GM20431 (cell line): ENCODE results near the gene FAM184B.
"Not testable (repeated sequence)": the region's sequence is repeated elsewhere in the genome, so short reads cannot be mapped to it uniquely, and the experiment has no call there.

Experiments used
- in situ Hi-C: fragments of 300-500 bp; cut with MseI, MboI; formaldehyde crosslinking; loops from one replicate; pipeline ENCODE4 v1.15.0; 2020; ENCODE audit warnings: low sequenced_read_pairs; ENCODE audit not compliant: unreplicated experiment

Gene FAM184B

GRCh38 chr4:17722356-17722700, 59.1 kb downstream of the FAM184B start:
- in situ Hi-C loops = no loop called here

- in situ Hi-C loops = no loop called here
These were observed 59.7 kb downstream of the FAM184B start for GRCh38 chr4:17721496-17722355.

GRCh38 chr4:17719106-17719505, 62.3 kb downstream of the FAM184B start:
- in situ Hi-C loops = no loop called here

- in situ Hi-C loops = no loop called here
These were observed 63.0 kb downstream of the FAM184B start for GRCh38 chr4:17718471-17718870.

GRCh38 chr4:17717301-17717700, 64.1 kb downstream of the FAM184B start:
- in situ Hi-C loops = no loop called here

GRCh38 chr4:17715511-17715910, 65.9 kb downstream of the FAM184B start:
- in situ Hi-C loops = no loop called here

- in situ Hi-C loops = no loop called here
These were observed 67.6 kb downstream of the FAM184B start for GRCh38 chr4:17713779-17714178.

- in situ Hi-C loops = no loop called here
These were observed 69.3 kb downstream of the FAM184B start for GRCh38 chr4:17712166-17712565.

GRCh38 chr4:17711206-17711605, 70.2 kb downstream of the FAM184B start:
- in situ Hi-C loops = not testable (repeated sequence)

GRCh38 chr4:17709763-17710068, 71.7 kb downstream of the FAM184B start:
- in situ Hi-C loops = no loop called here

- in situ Hi-C loops = no loop called here
These were observed 72.2 kb downstream of the FAM184B start for GRCh38 chr4:17708992-17709762.

GRCh38 chr4:17707671-17708070, 73.8 kb downstream of the FAM184B start:
- in situ Hi-C loops = no loop called here

- in situ Hi-C loops = no loop called here
These were observed 76.3 kb downstream of the FAM184B start for GRCh38 chr4:17705107-17705506.

GRCh38 chr4:17704020-17704650, 77.3 kb downstream of the FAM184B start:
- in situ Hi-C loops = no loop called here

GRCh38 chr4:17702641-17703040, 78.8 kb downstream of the FAM184B start:
- in situ Hi-C loops = no loop called here

GRCh38 chr4:17701882-17702281, 79.5 kb downstream of the FAM184B start:
- in situ Hi-C loops = no loop called here

- in situ Hi-C loops = no loop called here
These were observed 80.1 kb downstream of the FAM184B start for GRCh38 chr4:17701138-17701839.

- in situ Hi-C loops = no loop called here
These were observed 82.0 kb downstream of the FAM184B start for GRCh38 chr4:17699380-17699779.

GRCh38 chr4:17698116-17698515, 83.3 kb downstream of the FAM184B start:
- in situ Hi-C loops = no loop called here

- in situ Hi-C loops = no loop called here
These were observed 86.1 kb downstream of the FAM184B start for GRCh38 chr4:17695341-17695740.

GRCh38 chr4:17694552-17694951, 86.9 kb downstream of the FAM184B start:
- in situ Hi-C loops = no loop called here
